PFSK-1 (cell line): ENCODE results near the gene SPATA3.

Experiments used
- FOXP2 ChIP-seq: optimal IDR thresholded peaks from 2 replicates; pipeline ENCODE3; 2011; ENCODE audit warnings: borderline replicate concordance, control low read depth, inconsistent platforms; ENCODE audit not compliant: insufficient read depth; ENCODE audit errors: extremely low read length, extremely low read depth
- POLR2AphosphoS5 ChIP-seq: IDR thresholded peaks from 2 replicates; pipeline ENCODE4 v1.6.1; 2012; ENCODE audit warnings: low read depth, mild to moderate bottlenecking, control low read depth, low read length, moderate library complexity
- REST ChIP-seq, 2 experiments: IDR thresholded peaks; 2 replicates each; pipeline versions ENCODE4 v1.6.1 to v1.8.0; 2011 to 2012; ENCODE audit warnings: low read depth in 2 of 2, low read length in 2 of 2, control low read depth in 1 of 2, inconsistent platforms in 1 of 2, mild to moderate bottlenecking in 1 of 2, moderate library complexity in 1 of 2; ENCODE audit not compliant: insufficient read depth in 1 of 2
- SIN3A ChIP-seq: IDR thresholded peaks from 2 replicates; pipeline ENCODE4 v1.6.1; 2012; ENCODE audit warnings: mild to moderate bottlenecking, low read length, moderate library complexity, borderline replicate concordance; ENCODE audit not compliant: insufficient read depth
- TAF1 ChIP-seq: IDR thresholded peaks from 2 replicates; pipeline ENCODE4 v1.6.1; 2012; ENCODE audit warnings: low read length, control low read depth, borderline replicate concordance; ENCODE audit not compliant: insufficient read depth

- TF ChIP-seq SIN3A = no peak
- no peak for TF ChIP-seq POLR2AphosphoS5
- TF ChIP-seq TAF1 = no peak
- no peak for TF ChIP-seq REST (IDR thresholded peaks at IDR 0.05; ENCODE audit: insufficient read depth in 1 of 2, low read depth in 2 of 2, low read length in 2 of 2)
- TF ChIP-seq FOXP2 = no peak
These were observed 36.8 kb upstream of the SPATA3 start for GRCh38 chr2:230958820-230959756.
